ENCODE data around the gene SMYD1.

SMYD1 gene

DNA sequence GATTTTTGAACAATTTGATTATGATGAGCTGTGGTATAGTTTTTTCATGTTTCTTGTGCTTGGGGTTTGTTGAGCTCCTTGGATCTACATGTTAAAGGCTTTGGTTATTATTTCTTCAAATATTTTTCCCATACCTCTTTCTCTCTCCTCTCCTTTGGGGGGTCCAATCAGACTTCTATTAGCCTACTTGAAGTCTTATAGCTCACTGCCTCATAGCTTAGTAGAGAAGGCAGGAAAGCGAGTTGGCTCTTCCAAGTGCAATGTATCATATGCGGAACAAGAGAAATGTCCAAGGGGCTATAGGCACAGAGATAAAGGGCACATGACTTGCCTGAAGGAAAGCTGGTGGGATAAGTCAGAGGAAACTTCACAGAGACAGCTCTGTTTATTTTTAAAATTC lies 74.3 kb downstream of the SMYD1 start:
- DNase-seq (ENCODE audit: low read depth, low spot score) = no peak

DNA sequence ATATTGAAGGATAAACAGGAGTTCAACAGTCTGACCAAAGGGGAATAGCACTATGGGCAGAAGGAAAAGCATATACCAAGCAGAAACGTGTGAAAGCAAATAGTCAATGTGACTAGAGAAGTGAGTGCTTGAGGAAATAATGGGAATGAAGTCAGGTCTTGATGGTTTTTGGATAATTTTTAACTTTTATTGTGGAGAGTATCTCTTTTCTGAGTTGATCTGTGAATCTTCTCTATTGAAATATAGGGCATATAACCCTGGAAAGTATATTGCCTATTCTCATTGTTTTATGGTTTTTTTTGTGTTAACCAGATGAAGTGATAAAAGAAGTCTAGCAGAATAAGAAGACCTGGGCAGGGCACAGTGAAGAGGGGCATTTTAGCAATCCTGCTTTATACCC lies 76.6 kb downstream of the SMYD1 start:
- DNase-seq (ENCODE audit: low read depth, low spot score) = no peak

DNA sequence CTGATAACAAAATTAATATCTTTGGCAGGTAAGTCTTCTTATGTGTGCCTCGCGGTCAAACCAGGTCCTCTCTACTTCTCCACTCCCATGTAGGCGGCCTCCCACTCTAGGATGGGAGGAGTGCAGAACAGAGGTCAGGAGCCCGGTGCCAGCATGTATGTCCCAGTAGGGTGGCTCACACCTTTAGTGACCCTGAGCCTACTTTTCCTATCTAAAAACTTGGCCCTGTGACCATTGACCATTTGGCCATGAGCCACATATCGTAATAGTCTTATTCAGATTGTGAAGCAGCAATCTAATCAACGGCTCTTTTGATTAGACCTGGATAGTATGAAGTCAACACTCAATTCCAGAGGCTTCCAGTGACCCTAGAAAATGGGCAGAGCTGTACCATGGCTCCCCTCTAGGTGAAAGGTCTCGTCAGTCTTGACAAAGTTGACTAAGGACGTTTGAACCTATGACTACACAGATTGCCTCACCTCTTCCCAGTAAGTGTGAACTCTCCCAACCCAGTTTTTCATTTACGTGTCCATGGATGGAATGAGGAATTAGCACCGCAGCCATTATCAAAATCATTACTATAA lies 77.4 kb downstream of the SMYD1 start:
- no peak for DNase-seq (ENCODE audit: low read depth, low spot score)

GRCh38 chr2:88146590-88146989 lies 79.0 kb downstream of the SMYD1 start:
- DNase-seq (ENCODE audit: low read depth, low spot score) = no peak

DNA sequence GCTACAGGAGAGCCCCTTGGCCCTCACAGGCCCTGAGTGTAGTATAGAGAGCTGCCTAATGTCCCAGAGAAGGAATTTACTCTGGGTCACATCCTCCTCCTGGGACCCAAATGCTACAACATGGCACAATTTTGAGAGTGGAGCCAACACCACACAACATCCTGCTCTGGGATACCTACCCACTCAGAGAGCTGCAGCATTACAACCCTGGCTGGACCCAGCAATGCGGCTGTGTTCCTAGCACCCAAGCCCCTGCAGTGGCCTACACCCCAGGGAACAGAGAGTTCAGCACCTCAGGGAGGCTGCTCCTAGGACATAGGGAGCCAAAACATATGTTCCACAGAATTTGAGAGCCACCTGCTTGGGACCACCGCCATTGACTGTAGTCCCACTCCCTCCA lies 79.5 kb downstream of the SMYD1 start:
- no peak for DNase-seq (ENCODE audit: low read depth, low spot score)

GRCh38 chr2:88148929-88149438 lies 81.4 kb downstream of the SMYD1 start:
- no peak for DNase-seq (ENCODE audit: low read depth, low spot score)

- no peak for DNase-seq (ENCODE audit: low read depth, low spot score)
Observed at GRCh38 chr2:88159481-88159880, 91.9 kb downstream of the SMYD1 start.

GRCh38 chr2:88159955-88160415 lies 92.4 kb downstream of the SMYD1 start:
- peak; percentile 35 for DNase-seq (ENCODE audit: low read depth, low spot score)

- DNase-seq (ENCODE audit: low read depth, low spot score) = no peak
Observed at GRCh38 chr2:88160517-88160916, 92.9 kb downstream of the SMYD1 start.

DNA sequence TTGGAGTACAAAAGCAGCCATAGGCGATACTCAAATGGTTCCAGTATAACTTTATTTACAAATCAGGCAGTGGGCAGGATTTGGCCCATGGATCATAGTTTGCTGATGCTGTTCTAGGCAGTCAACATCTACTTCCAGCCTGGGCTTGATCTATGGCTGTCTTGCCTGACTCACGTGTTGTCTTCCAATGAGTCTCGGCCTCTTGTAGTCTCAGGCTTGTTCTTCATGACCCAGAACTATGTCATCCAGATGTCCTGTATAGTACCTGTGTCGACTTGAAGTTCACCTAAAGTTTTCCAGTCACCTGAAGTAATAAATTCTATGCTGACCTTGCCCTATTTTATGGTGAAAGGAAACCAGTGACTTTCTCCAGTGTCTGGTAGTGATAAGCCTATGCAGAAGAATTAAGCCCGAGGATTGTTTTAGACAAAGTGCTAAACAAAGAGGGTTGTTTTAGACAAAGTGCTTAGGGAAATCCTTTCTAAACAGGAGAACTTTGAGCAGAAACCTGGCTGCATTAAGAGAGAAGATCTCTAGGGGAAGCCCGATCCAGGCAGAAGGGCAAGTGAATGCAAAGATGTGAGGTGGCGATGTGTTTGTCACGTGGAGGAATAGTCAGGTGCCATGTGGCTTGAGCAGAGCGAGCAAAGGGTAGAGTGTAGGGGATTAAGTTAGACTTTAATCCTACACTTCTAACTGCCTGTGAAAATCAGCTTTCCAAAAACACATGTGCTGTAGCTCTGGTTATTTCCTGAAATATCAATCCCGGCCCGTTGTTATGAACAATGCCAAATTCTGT lies 94.0 kb downstream of the SMYD1 start:
- DNase-seq (ENCODE audit: low read depth, low spot score) = no peak
